Left kidney (tissue), 2 donors: ENCODE measurements around the gene SSH2. TPM values are rescaled to one million over a fixed set of nuclear protein-coding genes. Genes with fewer than 3 reads are reported as not detected.
A peak's percentile ranks its signal among the peaks of the same experiment; 100 is the strongest.
"Not testable (repeated sequence)": the region's sequence is repeated elsewhere in the genome, so short reads cannot be mapped to it uniquely, and the experiment has no call there.

Experiments
- DNase-seq: peaks from one replicate; pipeline ENCODE4 v3.0.0-alpha.2; 2013
- polyA plus RNA-seq: library from polyadenylated mRNA; unstranded; fragments of 120-200 nt; gene quantifications from one replicate; pipeline ENCODE4 v1.2.1, GENCODE V29; 2013; ENCODE audit not compliant: insufficient read length

SSH2 gene
- polyA plus RNA-seq, 1 donor: 19.9 TPM

- DNase-seq: no peak
Measured at GRCh38 chr17:29874931-29875596, 55.0 kb downstream of the SSH2 start.

- not testable (repeated sequence) for DNase-seq
Measured at GRCh38 chr17:29874358-29874757, 55.7 kb downstream of the SSH2 start.

- no peak for DNase-seq
Measured at GRCh38 chr17:29873476-29873875, 56.6 kb downstream of the SSH2 start.

GRCh38 chr17:29870836-29871465 lies 59.1 kb downstream of the SSH2 start:
- DNase-seq: no peak

GRCh38 chr17:29867643-29868181 lies 62.3 kb downstream of the SSH2 start:
- no peak for DNase-seq

- no peak for DNase-seq
Measured at GRCh38 chr17:29866746-29867404, 63.2 kb downstream of the SSH2 start.

- no peak for DNase-seq
Measured at GRCh38 chr17:29864615-29865014, 65.4 kb downstream of the SSH2 start.

- not testable (repeated sequence) for DNase-seq
Measured at GRCh38 chr17:29864123-29864522, 65.9 kb downstream of the SSH2 start.

- no peak for DNase-seq
Measured at GRCh38 chr17:29862951-29863350, 67.1 kb downstream of the SSH2 start.

GRCh38 chr17:29862127-29862526 lies 67.9 kb downstream of the SSH2 start:
- DNase-seq: no peak

- not testable (repeated sequence) for DNase-seq
Measured at GRCh38 chr17:29859445-29859844, 70.6 kb downstream of the SSH2 start.

- no peak for DNase-seq
Measured at GRCh38 chr17:29857823-29858222, 72.2 kb downstream of the SSH2 start.

GRCh38 chr17:29857105-29857504 lies 72.9 kb downstream of the SSH2 start:
- DNase-seq: not testable (repeated sequence)

- no peak for DNase-seq
Measured at GRCh38 chr17:29855686-29856085, 74.3 kb downstream of the SSH2 start.

GRCh38 chr17:29848737-29849136 lies 81.3 kb downstream of the SSH2 start:
- no peak for DNase-seq

GRCh38 chr17:29847527-29848400 lies 82.3 kb downstream of the SSH2 start:
- no peak for DNase-seq

- DNase-seq: no peak
Measured at GRCh38 chr17:29847118-29847517, 82.9 kb downstream of the SSH2 start.

GRCh38 chr17:29846298-29846697 lies 83.7 kb downstream of the SSH2 start:
- DNase-seq: no peak

GRCh38 chr17:29844339-29845048 lies 85.5 kb downstream of the SSH2 start:
- DNase-seq: peak; percentile 25

- no peak for DNase-seq
Measured at GRCh38 chr17:29840884-29841283, 89.1 kb downstream of the SSH2 start.

- DNase-seq: no peak
Measured at GRCh38 chr17:29839656-29840055, 90.4 kb downstream of the SSH2 start.
